K562 (cell line): ENCODE results near the gene PCP2. TPM values are rescaled to one million over a fixed set of nuclear protein-coding genes. Genes with fewer than 3 reads are reported as not detected.
A peak's percentile ranks its signal among the peaks of the same experiment; 100 is the strongest.

Experiments used
- CBX3 ChIP-seq, 2 experiments: IDR thresholded peaks; 1 replicate in 1 of 2; 2 replicates in 1 of 2; pipeline ENCODE4 v1.6.1; 2012; ENCODE audit warnings: inconsistent platforms in 2 of 2, low read length in 2 of 2, borderline replicate concordance in 1 of 2, control low read depth in 1 of 2
- E2F6 ChIP-seq, 2 experiments: IDR thresholded peaks; 2 replicates each; pipeline ENCODE4 v1.6.1; 2011; ENCODE audit warnings: borderline replicate concordance in 1 of 2, control low read depth in 1 of 2, low read depth in 1 of 2, low read length in 1 of 2, mild to moderate bottlenecking in 1 of 2, mixed read lengths in 1 of 2, moderate library complexity in 1 of 2; ENCODE audit not compliant: insufficient read depth in 1 of 2, insufficient read length in 1 of 2, poor library complexity in 1 of 2, severe bottlenecking in 1 of 2; ENCODE audit errors: extremely low read depth in 1 of 2
- ELF1 ChIP-seq: fragments of 200-800 bp; sonication (Bioruptor generic); IDR thresholded peaks from 2 replicates; pipeline ENCODE4 v1.6.1; 2016; ENCODE audit warnings: missing genetic modification characterization, missing compliant biosample characterization
- EZH2 ChIP-seq: IDR thresholded peaks from 2 replicates; pipeline ENCODE4 v1.6.1; 2012; ENCODE audit warnings: low read depth, mild to moderate bottlenecking, inconsistent platforms, low read length, borderline replicate concordance
- FOXM1 ChIP-seq, 2 experiments: fragments of 450-650 bp in 1 of 2; sonication (generic) in 1 of 2; formaldehyde crosslinking in 1 of 2; IDR thresholded peaks; 2 replicates each; pipeline versions ENCODE4 v1.6.1 to v1.9.0; 2017 to 2022; ENCODE audit warnings: low read depth in 2 of 2, mild to moderate bottlenecking in 2 of 2, missing genetic modification reagents in 1 of 2, moderate library complexity in 1 of 2
- GABPB1 ChIP-seq: sonication (generic); formaldehyde crosslinking; IDR thresholded peaks from 2 replicates; pipeline ENCODE4 v1.8.0; 2022; ENCODE audit warnings: mild to moderate bottlenecking, missing genetic modification reagents
- GABPB2 ChIP-seq: fragments of 250-450 bp; sonication (Bioruptor Pico); conservative IDR thresholded peaks from 2 replicates; pipeline ENCODE4 v1.5.1; 2021; ENCODE audit warnings: mild to moderate bottlenecking
- HNRNPUL1 ChIP-seq: fragments of 200-400 bp; formaldehyde crosslinking; IDR thresholded peaks from 2 replicates; pipeline ENCODE4 v1.6.1; 2017; ENCODE audit warnings: low read length
- KLF1 ChIP-seq: fragments of 450-650 bp; IDR thresholded peaks from 2 replicates; pipeline ENCODE4 v1.6.1; 2016; ENCODE audit warnings: missing genetic modification characterization, missing compliant biosample characterization
- MAZ ChIP-seq, 2 experiments: fragments of 450-650 bp in 1 of 2; sonication (generic) in 1 of 2; formaldehyde crosslinking; IDR thresholded peaks in 1 of 2; conservative IDR thresholded peaks in 1 of 2; 2 replicates each; pipeline versions ENCODE4 v1.4.0 to v1.5.0; 2020; ENCODE audit warnings: mild to moderate bottlenecking in 1 of 2, missing genetic modification reagents in 1 of 2
- MECOM ChIP-seq: fragments of 250-450 bp; sonication (Bioruptor Pico); IDR thresholded peaks from 2 replicates; pipeline ENCODE4 v1.8.0; 2022; ENCODE audit warnings: inconsistent platforms
- MED1 ChIP-seq: sonication (generic); formaldehyde crosslinking; IDR thresholded peaks from 2 replicates; pipeline ENCODE4 v1.8.1; 2023; ENCODE audit warnings: missing genetic modification reagents, borderline replicate concordance
- MLLT1 ChIP-seq, 2 experiments: fragments of 450-650 bp; IDR thresholded peaks; 2 replicates each; pipeline ENCODE4 v1.6.1; 2016
- NCOA6 ChIP-seq: fragments of 450-650 bp; IDR thresholded peaks from 2 replicates; pipeline ENCODE4 v1.6.1; 2017; ENCODE audit warnings: mild to moderate bottlenecking
- NFIC ChIP-seq: fragments of 450-650 bp; IDR thresholded peaks from 2 replicates; pipeline ENCODE4 v1.6.1; 2017; ENCODE audit warnings: mild to moderate bottlenecking, inconsistent platforms
- POLR3A ChIP-seq: IDR thresholded peaks from 2 replicates; pipeline ENCODE4 v1.6.1; 2011; ENCODE audit warnings: borderline replicate concordance, mild to moderate bottlenecking, moderate library complexity; ENCODE audit not compliant: insufficient read length, insufficient read depth; ENCODE audit errors: extremely low read depth
- RBM22 ChIP-seq: fragments of 200-400 bp; formaldehyde crosslinking; IDR thresholded peaks from 2 replicates; pipeline ENCODE4 v1.6.1; 2018; ENCODE audit warnings: low read length, low read depth; ENCODE audit not compliant: poor library complexity, severe bottlenecking
- SMAD3 ChIP-seq: fragments of 450-650 bp; formaldehyde crosslinking; conservative IDR thresholded peaks from 2 replicates; pipeline ENCODE4 v1.4.0; 2020; ENCODE audit warnings: mild to moderate bottlenecking
- SUPT5H ChIP-seq: fragments of 450-650 bp; IDR thresholded peaks from 2 replicates; pipeline ENCODE4 v1.6.1; 2016
- VEZF1 ChIP-seq: fragments of 200-800 bp; sonication (Bioruptor generic); IDR thresholded peaks from 2 replicates; pipeline ENCODE4 v1.6.1; 2017; ENCODE audit warnings: missing genetic modification characterization, missing compliant biosample characterization
- XRCC5 ChIP-seq: fragments of 200-400 bp; formaldehyde crosslinking; IDR thresholded peaks from 2 replicates; pipeline ENCODE4 v1.6.1; 2017; ENCODE audit warnings: low read depth, mild to moderate bottlenecking, low read length
- ZNF121 ChIP-seq: sonication (generic); formaldehyde crosslinking; conservative IDR thresholded peaks from 2 replicates; pipeline ENCODE4 v1.8.0; 2022; ENCODE audit warnings: missing genetic modification reagents
- ZNF707 ChIP-seq: fragments of 250-450 bp; sonication (Bioruptor Pico); conservative IDR thresholded peaks from 2 replicates; pipeline ENCODE4 v1.8.0; 2022; ENCODE audit warnings: inconsistent platforms, mild to moderate bottlenecking, moderate library complexity
- polyA plus RNA-seq, 8 experiments: library from polyadenylated mRNA; depleted of rRNA in 4 of 8; stranded (reverse) in 5 of 8; unstranded in 3 of 8; fragments of >200 nt; fragmentation: Nextera tagmentation in 2 of 8; fragmentation: Illumina TruSeq in 1 of 8; extraction: Ambion mirVana in 2 of 8; extraction: Trizol in 1 of 8; gene quantifications; 2 replicates each; pipeline versions ENCODE4 v1.2.1 to v1.2.3, GENCODE V29; 2011 to 2014; ENCODE audit warnings: inconsistent platforms in 1 of 8, missing spikeins in 1 of 8
- total RNA-seq, 7 experiments: library from RNA; depleted of rRNA in 6 of 7; stranded (reverse); fragments of >200 nt in 6 of 7; fragmentation: Illumina TruSeq in 2 of 7; extraction: Trizol in 2 of 7; gene quantifications; 2 replicates each; pipeline versions ENCODE4 v1.2.1 to v1.2.3, GENCODE V29; 2011 to 2021; ENCODE audit warnings: low replicate concordance in 1 of 7

The PCP2 gene
- total and polyA plus RNA-seq, 9 of the 15 experiments (the other 6 are each of a cell fraction or from before 2014, with no cell fraction given), result 0.17 to 1.3 (median 0.49) TPM; not detected in 3

- TF ChIP-seq MLLT1 (IDR thresholded peaks at IDR 0.05) (peak in 1 of 2 experiments; percentile 92; a peak in 2 of 4 replicates), POLR3A (no peak), RBM22 (peak; percentile 59), HNRNPUL1 (no peak), ELF1 (peak; percentile 95), EZH2 (no peak), E2F6 (IDR thresholded peaks at IDR 0.05; ENCODE audit: borderline replicate concordance in 1 of 2, extremely low read depth in 1 of 2, insufficient read depth in 1 of 2, insufficient read length in 1 of 2, low read depth in 1 of 2, low read length in 1 of 2, poor library complexity in 1 of 2, severe bottlenecking in 1 of 2) (peak; percentile 93 to 98), MECOM (CRISPR knock-in tag) (no peak), NCOA6 (peak; percentile 81), SUPT5H (peak; percentile 78), MED1 (no peak), GABPB1 (CRISPR knock-in tag) (peak; percentile 63; the same call in 1 of the 2 replicates), FOXM1 (IDR thresholded peaks at IDR 0.05; ENCODE audit: low read depth) (no peak), FOXM1 (CRISPR knock-in tag; IDR thresholded peaks at IDR 0.05; ENCODE audit: low read depth) (peak; percentile 57; the same call in 1 of the 2 replicates), NFIC (peak; percentile 58), VEZF1 (CRISPR knock-in tag) (peak; percentile 61), KLF1 (tag) (no peak), XRCC5 (no peak), GABPB2 (no peak), ZNF707 (CRISPR knock-in tag) (no peak), SMAD3 (CRISPR knock-in tag) (0 out of 2 replicates have a peak, but pooled peaks have one; percentile 15), MAZ (CRISPR knock-in tag; conservative IDR thresholded peaks at IDR 0.05 in 1 of 2, IDR thresholded peaks at IDR 0.05 in 1 of 2) (peak; percentile 55 to 65), CBX3 (IDR thresholded peaks at IDR 0.05; ENCODE audit: borderline replicate concordance in 1 of 2, low read length in 2 of 2) (peak in 1 of 2 experiments; percentile 91; a peak in 1 of 3 replicates), ZNF121 (CRISPR knock-in tag) (no peak)
Observed at GRCh38 chr19:7636691-7637373, 3.3 kb upstream of the PCP2 start, which contains the start of gene STXBP2 (continued).
